Kidney (tissue), 14 donors: ENCODE measurements around the gene PATL2. TPM values are rescaled to one million over a fixed set of nuclear protein-coding genes. Genes with fewer than 3 reads are reported as not detected.
A peak's percentile ranks its signal among the peaks of the same experiment; 100 is the strongest.

Experiments used
- DNase-seq, 5 donors: peaks; one replicate each; pipeline ENCODE4 v3.0.0-alpha.2; 2013 to 2020
- FAIRE-seq: peaks from 2 replicates; lab custom pipeline; 2012; peaks lifted over from hg19 to GRCh38; lab: Jason Lieb, UNC
- H3K27ac ChIP-seq, 2 donors: one replicate each; pipeline ENCODE4 v1.7.0; 2013; ENCODE audit warnings: low read depth in 2 of 2, low read length in 2 of 2, inconsistent platforms in 1 of 2
- H3K27me3 ChIP-seq: one replicate; pipeline ENCODE4 v1.7.1; 2013; ENCODE audit warnings: low read length, inconsistent platforms; ENCODE audit not compliant: control insufficient read depth, insufficient read depth
- H3K36me3 ChIP-seq, 3 donors: one replicate each; pipeline versions ENCODE4 v1.7.0 to v1.7.1; 2013; ENCODE audit warnings: low read length in 3 of 3, control low read depth in 1 of 3, inconsistent platforms in 1 of 3; ENCODE audit not compliant: insufficient read depth in 3 of 3, control insufficient read depth in 2 of 3
- H3K4me1 ChIP-seq, 3 donors: one replicate each; pipeline versions ENCODE4 v1.7.0 to v1.7.1; 2013; ENCODE audit warnings: low read length in 3 of 3, inconsistent platforms in 1 of 3, low read depth in 1 of 3; ENCODE audit not compliant: control insufficient read depth in 2 of 3, insufficient read depth in 2 of 3
- H3K4me3 ChIP-seq, 3 donors: one replicate each; pipeline versions ENCODE4 v1.7.0 to v1.8.1; 2013; ENCODE audit warnings: low read length in 3 of 3, control low read depth in 1 of 3, inconsistent platforms in 1 of 3
- H3K9ac ChIP-seq, 3 donors: one replicate each; pipeline versions ENCODE4 v1.7.0 to v1.7.1; 2013; ENCODE audit warnings: low read length in 3 of 3, control low read depth in 1 of 3, inconsistent platforms in 1 of 3
- H3K9me3 ChIP-seq, 3 donors: one replicate each; pipeline versions ENCODE4 v1.7.0 to v1.7.1; 2013; ENCODE audit warnings: low read length in 3 of 3, control low read depth in 1 of 3, inconsistent platforms in 1 of 3; ENCODE audit not compliant: control insufficient read depth in 2 of 3, insufficient read depth in 1 of 3
- intact Hi-C: fragments of 100-400 bp; cut with DNase I; formaldehyde crosslinking; loops from one replicate; pipeline ENCODE4 v1.11.1; 2022
- polyA plus RNA-seq: library from polyadenylated mRNA; stranded (reverse); fragments of 350-450 nt; fragmentation: Illumina TruSeq; extraction: RNeasy Lipid Tissue Mini Kit (QIAGEN cat#74804); gene quantifications from one replicate; pipeline ENCODE4 v1.2.3, GENCODE V29; 2014; ENCODE audit warnings: low read depth, low replicate concordance; ENCODE audit not compliant: insufficient read depth
- total RNA-seq: library from RNA; stranded (reverse); fragmentation: NEBNext Ultra II Directional; extraction: Animal tissue kit (Norgen Biotek cat#: 25700); gene quantifications from one replicate; pipeline ENCODE4 v1.2.1, GENCODE V29; 2021
- TF ChIP-seq, protein P1 (sequence below): IDR thresholded peaks from 3 replicates; pipeline ENCODE4 v1.5.1; 2012; ENCODE audit warnings: mild to moderate bottlenecking, moderate library complexity, borderline replicate concordance; ENCODE audit not compliant: insufficient read depth; ENCODE audit errors: extremely low read depth
- donor health status: control.
- donor health status: control.
- donor health status: control.
- donor health status: control.
- donor health status: control.
- donor health status: DM: yes; HTN: yes; CAD: no.
- donor health status: Normal renal cell carcinoma (clear cell type).

Gene PATL2
- total and polyA plus RNA-seq, 2 donors from 2014 or later, result 0.73 to 2.1 TPM

- no peak for DNase-seq
- intact Hi-C loops, result no loop called here
- Histone ChIP-seq H3K9ac (no peak overlapping the region), H3K36me3 (peaks cover 0 to 5% (median 0%) of the 10 kb centered on the region in 3 donors), H3K27me3 (no peaks in the 10 kb centered on the region), H3K4me1 (peaks cover 0 to 6% (median 0%) of the 10 kb centered on the region in 3 donors), H3K27ac (peak overlapping the region; percentile 99), H3K9me3 (no peaks in the 10 kb centered on the region), H3K4me3 (peak overlapping the region in 1 of 3 donors; percentile 70)
- no peak for FAIRE-seq
- TF ChIP-seq, protein P1, sequence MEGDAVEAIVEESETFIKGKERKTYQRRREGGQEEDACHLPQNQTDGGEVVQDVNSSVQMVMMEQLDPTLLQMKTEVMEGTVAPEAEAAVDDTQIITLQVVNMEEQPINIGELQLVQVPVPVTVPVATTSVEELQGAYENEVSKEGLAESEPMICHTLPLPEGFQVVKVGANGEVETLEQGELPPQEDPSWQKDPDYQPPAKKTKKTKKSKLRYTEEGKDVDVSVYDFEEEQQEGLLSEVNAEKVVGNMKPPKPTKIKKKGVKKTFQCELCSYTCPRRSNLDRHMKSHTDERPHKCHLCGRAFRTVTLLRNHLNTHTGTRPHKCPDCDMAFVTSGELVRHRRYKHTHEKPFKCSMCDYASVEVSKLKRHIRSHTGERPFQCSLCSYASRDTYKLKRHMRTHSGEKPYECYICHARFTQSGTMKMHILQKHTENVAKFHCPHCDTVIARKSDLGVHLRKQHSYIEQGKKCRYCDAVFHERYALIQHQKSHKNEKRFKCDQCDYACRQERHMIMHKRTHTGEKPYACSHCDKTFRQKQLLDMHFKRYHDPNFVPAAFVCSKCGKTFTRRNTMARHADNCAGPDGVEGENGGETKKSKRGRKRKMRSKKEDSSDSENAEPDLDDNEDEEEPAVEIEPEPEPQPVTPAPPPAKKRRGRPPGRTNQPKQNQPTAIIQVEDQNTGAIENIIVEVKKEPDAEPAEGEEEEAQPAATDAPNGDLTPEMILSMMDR, result no peak
Observed at GRCh38 chr15:44727485-44728231, 16.5 kb upstream of the PATL2 start.

DNA sequence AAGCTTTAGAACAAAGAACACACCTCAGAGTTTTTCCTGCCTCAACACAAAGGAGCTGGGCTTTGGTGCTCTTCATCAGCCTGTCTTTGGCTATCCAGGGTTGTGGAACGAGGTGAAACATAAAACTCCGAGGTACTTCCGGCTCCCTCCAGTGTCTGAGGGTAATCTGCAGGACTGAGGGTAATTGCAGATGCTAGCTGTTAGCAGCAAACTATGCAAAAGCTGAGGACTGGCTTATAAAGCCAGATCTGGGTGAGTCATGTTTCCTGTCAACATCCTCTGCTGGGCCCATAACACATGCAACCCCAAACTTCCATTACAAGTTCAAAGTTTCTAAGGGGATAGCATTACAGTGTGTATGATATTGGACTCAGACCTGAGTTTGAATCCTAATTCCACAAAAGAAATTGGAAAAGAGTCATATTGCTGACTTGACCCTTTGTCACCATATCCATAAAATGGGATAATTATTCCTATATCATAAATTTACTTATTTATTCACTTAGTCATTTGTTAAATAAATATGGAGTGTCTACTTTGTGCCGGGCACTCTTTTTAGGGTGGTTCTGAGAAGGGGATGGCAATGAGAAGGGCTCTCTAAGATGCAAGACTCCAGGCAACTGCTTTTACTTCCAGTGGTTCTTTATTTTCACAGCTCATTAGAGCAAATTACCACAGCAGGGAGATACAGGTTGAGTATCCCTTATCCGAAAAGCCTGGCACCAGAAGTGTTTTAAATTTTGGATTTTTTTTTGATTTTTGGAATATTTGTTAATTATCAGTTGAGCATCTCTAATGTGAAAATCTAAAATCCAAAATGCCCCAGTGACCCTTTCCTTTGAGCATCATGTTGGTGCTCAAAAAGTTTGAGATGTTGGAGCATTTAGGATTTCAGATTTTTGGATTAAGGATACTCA is 15.7 kb upstream of the PATL2 start:
- no peak for FAIRE-seq
- intact Hi-C loops, result no loop called here
- Histone ChIP-seq H3K9ac (peak overlapping the region in 1 of 3 donors; percentile 0), H3K36me3 (peaks cover 0 to 3% (median 0%) of the 10 kb centered on the region in 3 donors), H3K4me1 (peaks cover 0 to 6% (median 0%) of the 10 kb centered on the region in 3 donors), H3K9me3 (no peaks in the 10 kb centered on the region), H3K4me3 (no peak overlapping the region), H3K27me3 (no peaks in the 10 kb centered on the region), H3K27ac (peak overlapping the region; percentile 99)
- TF ChIP-seq, protein P1, result no peak
- DNase-seq, result peak in 3 of 5 donors; percentile 12 to 46 (median 41)

DNA sequence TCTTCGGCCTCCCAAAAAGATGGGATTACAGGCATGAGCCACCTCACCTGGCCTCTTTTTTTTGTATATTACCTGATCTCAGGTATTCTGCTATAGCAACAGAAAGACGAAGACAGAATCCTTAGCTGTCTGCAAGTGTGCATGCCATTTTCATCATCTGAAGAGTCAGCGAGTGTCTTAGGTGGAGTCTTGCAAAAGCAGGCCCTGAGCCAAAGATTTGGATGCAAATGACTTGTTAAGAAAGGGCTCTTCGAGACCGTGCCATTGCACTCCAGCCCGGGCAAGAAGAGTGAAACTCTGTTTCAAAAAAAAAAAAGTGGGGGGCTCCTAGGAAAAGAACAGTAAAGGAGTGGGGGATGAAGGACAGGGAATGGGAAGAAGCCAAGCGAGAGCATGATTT is 15.0 kb upstream of the PATL2 start:
- no peaks in the 10 kb centered on the region for H3K27me3 ChIP-seq
- no peaks in the 10 kb centered on the region for H3K36me3 ChIP-seq
- DNase-seq (no peak), FAIRE-seq (no peak)
- H3K4me1 ChIP-seq, result peaks cover 0 to 6% (median 0%) of the 10 kb centered on the region in 3 donors
- TF ChIP-seq, protein P1, result no peak
- intact Hi-C loops, result no loop called here
- H3K27ac ChIP-seq, result peak overlapping the region; percentile 34 to 48
- no peaks in the 10 kb centered on the region for H3K9me3 ChIP-seq
- H3K9ac ChIP-seq, result peak overlapping the region in 1 of 3 donors; percentile 0
- no peak overlapping the region for H3K4me3 ChIP-seq
